ENCODE data around the gene CDH4. TPM values are rescaled to one million over a fixed set of nuclear protein-coding genes. Genes with fewer than 3 reads are reported as not detected.

The CDH4 gene
- total RNA-seq, 2 experiments from 2014 or later = not detected

DNA sequence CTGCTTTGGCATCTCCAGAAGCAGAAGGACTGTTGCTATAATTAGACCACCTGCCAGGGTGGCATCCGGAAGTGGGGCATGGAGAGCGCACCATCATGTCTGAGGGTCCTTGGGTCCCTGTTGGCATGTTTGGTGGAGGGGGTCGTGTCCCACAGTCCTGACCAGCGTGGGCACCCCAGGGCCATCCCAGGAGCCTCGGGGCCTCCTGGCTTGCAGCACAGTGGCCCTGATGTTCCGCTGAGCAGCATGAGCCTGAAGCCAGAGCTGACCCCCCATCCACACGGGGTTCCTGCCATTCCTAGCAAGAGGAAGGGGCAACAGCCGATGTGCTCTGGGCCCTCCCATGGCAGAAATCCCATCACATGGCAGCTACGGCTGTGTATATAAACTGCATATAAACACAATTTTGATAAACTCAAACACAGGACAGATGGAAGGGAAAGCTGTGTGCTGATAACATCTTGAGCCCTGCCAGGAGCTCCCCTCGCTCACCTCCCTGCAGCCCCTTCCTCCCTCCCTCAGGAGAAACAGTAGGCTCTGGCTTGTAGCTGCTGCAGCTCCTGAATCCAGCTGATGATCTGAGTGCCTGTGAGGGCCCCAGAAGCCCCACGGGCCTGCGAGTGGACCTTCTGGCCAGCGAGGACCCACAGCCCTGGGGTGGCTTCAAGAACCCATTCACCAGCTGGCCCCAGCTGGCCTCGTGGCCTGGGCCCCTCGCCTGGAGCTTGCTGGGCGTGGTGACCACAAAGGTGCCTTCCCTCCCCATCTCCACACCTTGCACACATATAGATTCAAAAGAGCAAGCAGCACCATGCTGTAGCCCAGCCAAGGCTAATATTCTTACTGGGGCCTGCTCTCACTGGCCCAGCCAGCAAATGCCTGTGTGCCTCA is 321.6 kb downstream of the CDH4 start:
- no peak for TF ChIP-seq EZH2phosphoT487 (IDR thresholded peaks at IDR 0.05; ENCODE audit: borderline replicate concordance, low read depth, low read length)
- TF ChIP-seq, protein P1, sequence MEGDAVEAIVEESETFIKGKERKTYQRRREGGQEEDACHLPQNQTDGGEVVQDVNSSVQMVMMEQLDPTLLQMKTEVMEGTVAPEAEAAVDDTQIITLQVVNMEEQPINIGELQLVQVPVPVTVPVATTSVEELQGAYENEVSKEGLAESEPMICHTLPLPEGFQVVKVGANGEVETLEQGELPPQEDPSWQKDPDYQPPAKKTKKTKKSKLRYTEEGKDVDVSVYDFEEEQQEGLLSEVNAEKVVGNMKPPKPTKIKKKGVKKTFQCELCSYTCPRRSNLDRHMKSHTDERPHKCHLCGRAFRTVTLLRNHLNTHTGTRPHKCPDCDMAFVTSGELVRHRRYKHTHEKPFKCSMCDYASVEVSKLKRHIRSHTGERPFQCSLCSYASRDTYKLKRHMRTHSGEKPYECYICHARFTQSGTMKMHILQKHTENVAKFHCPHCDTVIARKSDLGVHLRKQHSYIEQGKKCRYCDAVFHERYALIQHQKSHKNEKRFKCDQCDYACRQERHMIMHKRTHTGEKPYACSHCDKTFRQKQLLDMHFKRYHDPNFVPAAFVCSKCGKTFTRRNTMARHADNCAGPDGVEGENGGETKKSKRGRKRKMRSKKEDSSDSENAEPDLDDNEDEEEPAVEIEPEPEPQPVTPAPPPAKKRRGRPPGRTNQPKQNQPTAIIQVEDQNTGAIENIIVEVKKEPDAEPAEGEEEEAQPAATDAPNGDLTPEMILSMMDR (conservative IDR thresholded peaks at IDR 0.05; ENCODE audit: low read length) = no peak
- H3K36me3 ChIP-seq (ENCODE audit: insufficient read depth, low read length) = no peaks in the 10 kb centered on the region
- H3K4me1 ChIP-seq (ENCODE audit: insufficient read depth, low read length, poor library complexity, severe bottlenecking) = no peaks in the 10 kb centered on the region
- H3K4me3 ChIP-seq (ENCODE audit: low read depth, low read length, poor library complexity, severe bottlenecking) = no peak overlapping the region
- no peaks in the 10 kb centered on the region for H4K20me1 ChIP-seq (ENCODE audit: insufficient read depth, low read length)
- no peaks in the 10 kb centered on the region for H3K79me2 ChIP-seq (ENCODE audit: insufficient read depth, low read depth, low read length)
- no peak for DNase-seq (ENCODE audit: low spot score)
- H2AFZ ChIP-seq (ENCODE audit: low read length) = no peak overlapping the region
- intact Hi-C loops (cut with micrococcal nuclease; ENCODE audit: unreplicated experiment) = no loop called here
- H3K9me3 ChIP-seq (ENCODE audit: low read length) = no peaks in the 10 kb centered on the region
- no peak overlapping the region for H3K27ac ChIP-seq (ENCODE audit: low read depth, low read length, poor library complexity, severe bottlenecking)
- H3K9me2 ChIP-seq (ENCODE audit: insufficient read depth, low read length) = no peaks in the 10 kb centered on the region
- BruUV-seq (replicated peaks) = no TSS peak
- ChIA-PET POLR2A (no interaction called here), CTCF (ENCODE audit: unreplicated experiment) (no interaction called here)
- no peak overlapping the region for H3K4me2 ChIP-seq (ENCODE audit: low read length)

DNA sequence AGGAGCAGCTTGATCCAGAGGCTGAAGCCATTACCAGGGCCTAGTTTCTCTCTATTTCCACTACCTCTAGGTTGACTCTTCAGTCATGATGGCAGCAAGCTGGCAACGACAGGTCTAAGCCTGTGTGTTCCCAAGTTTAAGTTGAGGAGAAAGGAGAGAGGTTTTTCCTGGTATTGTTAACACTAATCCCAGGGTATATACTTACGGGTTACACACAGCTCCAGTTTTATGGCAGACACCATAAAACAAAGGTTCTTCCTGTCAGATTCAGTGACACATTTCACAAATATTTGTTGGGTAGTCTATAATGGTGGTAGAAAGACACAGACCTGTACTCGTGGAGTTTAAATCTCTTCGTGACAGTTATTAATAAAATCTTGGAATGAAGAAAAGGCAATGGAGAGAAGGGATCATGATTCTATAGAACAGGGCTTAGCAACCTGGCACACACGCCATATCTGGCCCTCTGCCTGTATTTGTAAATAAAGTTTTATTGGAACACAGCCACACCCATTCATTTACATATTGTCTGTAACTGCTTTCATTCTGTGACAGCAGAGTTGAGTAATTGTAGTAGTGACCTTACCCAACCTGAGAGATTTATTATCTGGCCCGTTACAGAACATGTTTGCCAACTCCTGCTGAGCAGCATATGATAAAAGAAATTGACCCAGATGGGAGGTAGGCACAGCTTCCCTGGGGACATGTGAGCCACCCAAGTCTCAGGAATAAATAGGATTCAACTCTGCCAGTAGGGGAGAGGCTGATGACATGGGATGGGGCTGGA is 323.3 kb downstream of the CDH4 start:
- H3K4me3 ChIP-seq (ENCODE audit: low read depth, low read length, poor library complexity, severe bottlenecking) = no peak overlapping the region
- ChIA-PET CTCF (ENCODE audit: unreplicated experiment) (no interaction called here), POLR2A (no interaction called here)
- H4K20me1 ChIP-seq (ENCODE audit: insufficient read depth, low read length) = no peaks in the 10 kb centered on the region
- no peaks in the 10 kb centered on the region for H3K79me2 ChIP-seq (ENCODE audit: insufficient read depth, low read depth, low read length)
- no peak overlapping the region for H2AFZ ChIP-seq (ENCODE audit: low read length)
- intact Hi-C loops (cut with micrococcal nuclease; ENCODE audit: unreplicated experiment) = no loop called here
- no peak overlapping the region for H3K4me2 ChIP-seq (ENCODE audit: low read length)
- H3K27ac ChIP-seq (ENCODE audit: low read depth, low read length, poor library complexity, severe bottlenecking) = no peak overlapping the region
- DNase-seq (ENCODE audit: low spot score) = no peak
- H3K4me1 ChIP-seq (ENCODE audit: insufficient read depth, low read length, poor library complexity, severe bottlenecking) = no peaks in the 10 kb centered on the region
- H3K9me3 ChIP-seq (ENCODE audit: low read length) = no peaks in the 10 kb centered on the region
- no peaks in the 10 kb centered on the region for H3K36me3 ChIP-seq (ENCODE audit: insufficient read depth, low read length)
- TF ChIP-seq EZH2phosphoT487 (IDR thresholded peaks at IDR 0.05; ENCODE audit: borderline replicate concordance, low read depth, low read length) = no peak
- TF ChIP-seq, protein P1 (conservative IDR thresholded peaks at IDR 0.05; ENCODE audit: low read length) = no peak
- H3K9me2 ChIP-seq (ENCODE audit: insufficient read depth, low read length) = no peaks in the 10 kb centered on the region
- no TSS peak for BruUV-seq (replicated peaks)

Measured in OCI-LY7 (cell line).